Uterus (tissue), 4 donors: ENCODE measurements around the gene ABCA13. TPM values are rescaled to one million over a fixed set of nuclear protein-coding genes. Genes with fewer than 3 reads are reported as not detected.

Source experiments
- DNase-seq, 2 donors: peaks; one replicate each; pipeline ENCODE4 v3.0.0-alpha.2; 2019 to 2020
- H3K27ac ChIP-seq, 2 donors: fragments of 200-600 bp; sonication (generic); 1 replicate in 1 of 2; 2 replicates in 1 of 2; pipeline ENCODE4 v1.5.1; 2016 to 2018
- H3K27me3 ChIP-seq, 2 donors: fragments of 200-600 bp; sonication (generic); one replicate each; pipeline ENCODE4 v1.5.1; 2018 to 2019; ENCODE audit warnings: control low read depth in 1 of 2
- H3K36me3 ChIP-seq, 2 donors: fragments of 200-600 bp; sonication (generic); one replicate each; pipeline ENCODE4 v1.5.1; 2019; ENCODE audit warnings: control low read depth in 1 of 2
- H3K4me1 ChIP-seq, 2 donors: fragments of 200-600 bp; sonication (generic); one replicate each; pipeline ENCODE4 v1.5.1; 2018 to 2019; ENCODE audit warnings: control low read depth in 1 of 2
- H3K4me3 ChIP-seq, 2 donors: fragments of 200-600 bp; sonication (generic); 1 replicate in 1 of 2; 2 replicates in 1 of 2; pipeline ENCODE4 v1.5.1; 2018 to 2019; ENCODE audit warnings: mild to moderate bottlenecking in 1 of 2
- H3K9me3 ChIP-seq, 2 donors: fragments of 200-600 bp; sonication (generic); one replicate each; pipeline ENCODE4 v1.5.1; 2019; ENCODE audit warnings: control low read depth in 1 of 2
- CTCF ChIP-seq, 4 experiments: fragments of 200-600 bp in 2 of 4; fragments of 450-650 bp in 2 of 4; sonication (generic) in 2 of 4; IDR thresholded peaks; one replicate each; pipeline ENCODE4 v1.5.1; 2016 to 2019; ENCODE audit warnings: antibody characterized with exemption in 4 of 4, mild to moderate bottlenecking in 2 of 4, moderate library complexity in 1 of 4
- POLR2A ChIP-seq, 2 donors: fragments of 450-650 bp; IDR thresholded peaks; one replicate each; pipeline ENCODE4 v1.6.1; 2016; ENCODE audit warnings: antibody characterized with exemption in 2 of 2, mild to moderate bottlenecking in 1 of 2, moderate library complexity in 1 of 2
- intact Hi-C: fragments of 100-400 bp; cut with DNase I; formaldehyde crosslinking; loops from one replicate; pipeline ENCODE4 v1.15.1; 2023; ENCODE audit warnings: low total_unique reads
- total RNA-seq, 4 donors: library from RNA; depleted of rRNA in 3 of 4; stranded (reverse); fragments of >200 nt in 3 of 4; gene quantifications; one replicate each; pipeline versions ENCODE4 v1.1.0 to v1.2.4, GENCODE V29; 2014 to 2023
- donor health status: DM: yes; HTN: yes; CAD: no.

Gene ABCA13
- total RNA-seq, 4 donors from 2014 or later = 0.12 to 1.0 (median 0.26) TPM; not detected in 1

- H3K9me3 ChIP-seq = no peaks in the 10 kb centered on the region
- no peak for TF ChIP-seq POLR2A (IDR thresholded peaks at IDR 0.05)
- no peak for TF ChIP-seq CTCF (IDR thresholded peaks at IDR 0.05)
- no peak for DNase-seq
- intact Hi-C loops = no loop called here
- H3K36me3 ChIP-seq = no peaks in the 10 kb centered on the region
- H3K4me3 ChIP-seq = no peak overlapping the region
- H3K27me3 ChIP-seq = no peaks in the 10 kb centered on the region
- no peaks in the 10 kb centered on the region for H3K4me1 ChIP-seq
- no peak overlapping the region for H3K27ac ChIP-seq
Observed at GRCh38 chr7:48148311-48148710, 22.9 kb upstream of the ABCA13 start.

- Histone ChIP-seq H3K36me3 (no peaks in the 10 kb centered on the region), H3K27ac (no peak overlapping the region), H3K27me3 (no peaks in the 10 kb centered on the region), H3K4me1 (no peaks in the 10 kb centered on the region), H3K4me3 (no peak overlapping the region), H3K9me3 (no peaks in the 10 kb centered on the region)
- intact Hi-C loops = no loop called here
- TF ChIP-seq CTCF (IDR thresholded peaks at IDR 0.05) = no peak
- TF ChIP-seq POLR2A (IDR thresholded peaks at IDR 0.05) = no peak
- DNase-seq = no peak
Observed at GRCh38 chr7:48149058-48149457, 22.2 kb upstream of the ABCA13 start.

GRCh38 chr7:48150086-48150485 is 21.2 kb upstream of the ABCA13 start:
- intact Hi-C loops = no loop called here
- Histone ChIP-seq H3K36me3 (no peaks in the 10 kb centered on the region), H3K4me1 (no peaks in the 10 kb centered on the region), H3K9me3 (no peaks in the 10 kb centered on the region), H3K27ac (no peak overlapping the region), H3K27me3 (no peaks in the 10 kb centered on the region), H3K4me3 (no peak overlapping the region)
- DNase-seq = no peak
- TF ChIP-seq CTCF (IDR thresholded peaks at IDR 0.05) (no peak), POLR2A (IDR thresholded peaks at IDR 0.05) (no peak)

GRCh38 chr7:48154792-48155413 is 16.4 kb upstream of the ABCA13 start:
- H3K36me3 ChIP-seq = no peaks in the 10 kb centered on the region
- TF ChIP-seq POLR2A (IDR thresholded peaks at IDR 0.05) (no peak), CTCF (IDR thresholded peaks at IDR 0.05) (peak in 1 of 4 experiments; percentile 15)
- H3K4me3 ChIP-seq = no peak overlapping the region
- H3K4me1 ChIP-seq = no peaks in the 10 kb centered on the region
- intact Hi-C loops = no loop called here
- no peak overlapping the region for H3K27ac ChIP-seq
- DNase-seq = no peak
- H3K9me3 ChIP-seq = no peaks in the 10 kb centered on the region
- H3K27me3 ChIP-seq = no peaks in the 10 kb centered on the region

GRCh38 chr7:48158404-48158803 is 12.9 kb upstream of the ABCA13 start:
- intact Hi-C loops = no loop called here
- Histone ChIP-seq H3K4me3 (no peak overlapping the region), H3K4me1 (no peaks in the 10 kb centered on the region), H3K36me3 (no peaks in the 10 kb centered on the region), H3K27ac (no peak overlapping the region), H3K27me3 (no peaks in the 10 kb centered on the region), H3K9me3 (peaks cover 0 to 3% of the 10 kb centered on the region in 2 donors)
- TF ChIP-seq POLR2A (IDR thresholded peaks at IDR 0.05) (no peak), CTCF (IDR thresholded peaks at IDR 0.05) (no peak)
- DNase-seq = no peak
